Osteoblast (primary cell): ENCODE results near the gene CFAP74. TPM values are rescaled to one million over a fixed set of nuclear protein-coding genes. Genes with fewer than 3 reads are reported as not detected.

Experiments
- DNase-seq: peaks from one replicate; pipeline ENCODE4 v3.0.0; 2011; ENCODE audit warnings: low spot score, mixed read lengths; ENCODE audit not compliant: insufficient read length; ENCODE audit errors: missing footprints
- H2AFZ ChIP-seq: 2 replicates; pipeline ENCODE4 v1.6.0; 2011; ENCODE audit warnings: mild to moderate bottlenecking, low read length
- H3K27ac ChIP-seq: 2 replicates; pipeline ENCODE4 v1.5.1; 2011; ENCODE audit warnings: mild to moderate bottlenecking, low read depth, low read length, moderate library complexity
- H3K27me3 ChIP-seq: 2 replicates; pipeline ENCODE4 v1.6.0; 2012; ENCODE audit warnings: mild to moderate bottlenecking, control low read depth, inconsistent platforms, low read length, moderate library complexity; ENCODE audit not compliant: insufficient read depth
- H3K36me3 ChIP-seq: 2 replicates; pipeline ENCODE4 v1.5.1; 2011; ENCODE audit warnings: mild to moderate bottlenecking, low read length, control low read depth, moderate library complexity; ENCODE audit not compliant: insufficient read depth
- H3K4me1 ChIP-seq: 2 replicates; pipeline ENCODE4 v1.5.1; 2011; ENCODE audit warnings: mild to moderate bottlenecking, low read length, control low read depth, moderate library complexity; ENCODE audit not compliant: insufficient read depth
- H3K4me2 ChIP-seq: 2 replicates; pipeline ENCODE4 v1.6.0; 2011; ENCODE audit warnings: mild to moderate bottlenecking, low read length; ENCODE audit not compliant: insufficient read depth
- H3K4me3 ChIP-seq: fragments of 200-600 bp; sonication (generic); 3 replicates; pipeline ENCODE4 v1.5.1; 2012; ENCODE audit warnings: mild to moderate bottlenecking, low read length, inconsistent platforms; ENCODE audit not compliant: insufficient read depth
- H3K79me2 ChIP-seq: 2 replicates; pipeline ENCODE4 v1.6.0; 2012; ENCODE audit warnings: mild to moderate bottlenecking, low read length, control low read depth, inconsistent platforms; ENCODE audit not compliant: insufficient read depth
- H3K9me3 ChIP-seq: 2 replicates; pipeline ENCODE4 v1.5.1; 2011; ENCODE audit warnings: low read depth, low read length, control low read depth
- H4K20me1 ChIP-seq: 2 replicates; pipeline ENCODE4 v1.6.0; 2012; ENCODE audit warnings: mild to moderate bottlenecking, low read length, control low read depth; ENCODE audit not compliant: insufficient read depth
- total RNA-seq: library from RNA; depleted of rRNA; stranded (reverse); fragments of >200 nt; gene quantifications from 2 replicates; pipeline ENCODE4 v1.2.3, GENCODE V29; 2012
- TF ChIP-seq, protein P1 (sequence below): IDR thresholded peaks from 2 replicates; pipeline ENCODE4 v1.5.1; 2011; ENCODE audit warnings: mild to moderate bottlenecking, low read depth, low read length, moderate library complexity; ENCODE audit errors: extremely low read depth

Gene CFAP74
- total RNA-seq, 1 donor: not detected

- no peak for DNase-seq
- no peak overlapping the region for H3K27ac ChIP-seq
- no peaks in the 10 kb centered on the region for H3K9me3 ChIP-seq
- no peaks in the 10 kb centered on the region for H3K27me3 ChIP-seq
- no peaks in the 10 kb centered on the region for H4K20me1 ChIP-seq
- no peaks in the 10 kb centered on the region for H3K4me1 ChIP-seq
- TF ChIP-seq, protein P1, sequence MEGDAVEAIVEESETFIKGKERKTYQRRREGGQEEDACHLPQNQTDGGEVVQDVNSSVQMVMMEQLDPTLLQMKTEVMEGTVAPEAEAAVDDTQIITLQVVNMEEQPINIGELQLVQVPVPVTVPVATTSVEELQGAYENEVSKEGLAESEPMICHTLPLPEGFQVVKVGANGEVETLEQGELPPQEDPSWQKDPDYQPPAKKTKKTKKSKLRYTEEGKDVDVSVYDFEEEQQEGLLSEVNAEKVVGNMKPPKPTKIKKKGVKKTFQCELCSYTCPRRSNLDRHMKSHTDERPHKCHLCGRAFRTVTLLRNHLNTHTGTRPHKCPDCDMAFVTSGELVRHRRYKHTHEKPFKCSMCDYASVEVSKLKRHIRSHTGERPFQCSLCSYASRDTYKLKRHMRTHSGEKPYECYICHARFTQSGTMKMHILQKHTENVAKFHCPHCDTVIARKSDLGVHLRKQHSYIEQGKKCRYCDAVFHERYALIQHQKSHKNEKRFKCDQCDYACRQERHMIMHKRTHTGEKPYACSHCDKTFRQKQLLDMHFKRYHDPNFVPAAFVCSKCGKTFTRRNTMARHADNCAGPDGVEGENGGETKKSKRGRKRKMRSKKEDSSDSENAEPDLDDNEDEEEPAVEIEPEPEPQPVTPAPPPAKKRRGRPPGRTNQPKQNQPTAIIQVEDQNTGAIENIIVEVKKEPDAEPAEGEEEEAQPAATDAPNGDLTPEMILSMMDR: no peak
- H3K36me3 ChIP-seq: no peaks in the 10 kb centered on the region
- no peak overlapping the region for H3K4me3 ChIP-seq
- H2AFZ ChIP-seq: no peak overlapping the region
- no peak overlapping the region for H3K4me2 ChIP-seq
- no peaks in the 10 kb centered on the region for H3K79me2 ChIP-seq
These were observed 29.2 kb upstream of the CFAP74 start for GRCh38 chr1:2032737-2033136.

- Histone ChIP-seq H2AFZ (no peak overlapping the region), H3K79me2 (no peaks in the 10 kb centered on the region), H3K4me2 (no peak overlapping the region), H4K20me1 (no peaks in the 10 kb centered on the region), H3K27ac (no peak overlapping the region), H3K27me3 (no peaks in the 10 kb centered on the region), H3K4me3 (no peak overlapping the region), H3K4me1 (no peaks in the 10 kb centered on the region), H3K9me3 (no peaks in the 10 kb centered on the region), H3K36me3 (no peaks in the 10 kb centered on the region)
- TF ChIP-seq, protein P1: no peak
- no peak for DNase-seq
These were observed 28.3 kb upstream of the CFAP74 start for GRCh38 chr1:2031546-2032540.

GRCh38 chr1:2030076-2030871, 26.7 kb upstream of the CFAP74 start:
- no peak overlapping the region for H3K4me3 ChIP-seq
- DNase-seq: no peak
- H3K27me3 ChIP-seq: peaks cover 6% of the 10 kb centered on the region
- no peaks in the 10 kb centered on the region for H3K9me3 ChIP-seq
- no peaks in the 10 kb centered on the region for H3K79me2 ChIP-seq
- no peak overlapping the region for H2AFZ ChIP-seq
- no peaks in the 10 kb centered on the region for H3K4me1 ChIP-seq
- H3K4me2 ChIP-seq: no peak overlapping the region
- TF ChIP-seq, protein P1: no peak
- H3K27ac ChIP-seq: no peak overlapping the region
- no peaks in the 10 kb centered on the region for H3K36me3 ChIP-seq
- H4K20me1 ChIP-seq: no peaks in the 10 kb centered on the region

GRCh38 chr1:2029561-2029960, 26.0 kb upstream of the CFAP74 start:
- peaks cover 12% of the 10 kb centered on the region for H3K27me3 ChIP-seq
- no peaks in the 10 kb centered on the region for H3K9me3 ChIP-seq
- H2AFZ ChIP-seq: no peak overlapping the region
- no peak overlapping the region for H3K4me3 ChIP-seq
- H3K27ac ChIP-seq: no peak overlapping the region
- DNase-seq: no peak
- TF ChIP-seq, protein P1: no peak
- no peaks in the 10 kb centered on the region for H4K20me1 ChIP-seq
- no peaks in the 10 kb centered on the region for H3K36me3 ChIP-seq
- no peak overlapping the region for H3K4me2 ChIP-seq
- H3K79me2 ChIP-seq: no peaks in the 10 kb centered on the region
- H3K4me1 ChIP-seq: no peaks in the 10 kb centered on the region
